Measurements from ENCODE around the gene CFAP90. TPM values are rescaled to one million over a fixed set of nuclear protein-coding genes. Genes with fewer than 3 reads are reported as not detected.

CFAP90 gene
- total and polyA plus RNA-seq, 2 of the 8 experiments (the other 6 are each of a cell fraction or from before 2014, with no cell fraction given): 0.39 to 0.92 TPM

GRCh38 chr5:7852542-7852941 lies 1.6 kb upstream of the CFAP90 start:
- Histone ChIP-seq H2BK12ac (ENCODE audit: low read depth, low read length) (no peak overlapping the region), H4K5ac (ENCODE audit: insufficient read length, low read depth, low read length) (no peak overlapping the region), H2AK5ac (ENCODE audit: low read depth, low read length) (no peak overlapping the region), H3K23ac (ENCODE audit: insufficient read length) (no peak overlapping the region), H4K8ac (ENCODE audit: extremely low read depth, insufficient read depth, low read length) (no peak overlapping the region), H3K9ac (replicated peaks in 1 of 4; ENCODE audit: extremely low read depth in 1 of 4, low read depth in 3 of 4, low read length in 3 of 4) (no peak overlapping the region), H3K9me3 (ENCODE audit: insufficient read depth in 2 of 2, low read depth in 1 of 2, low read length in 1 of 2) (no peaks in the 10 kb centered on the region), H3K14ac (ENCODE audit: insufficient read length) (no peak overlapping the region), H3K56ac (replicated peaks; ENCODE audit: insufficient read length, low read depth, low read length) (no peak overlapping the region), H3K36me3 (ENCODE audit: control insufficient read depth in 2 of 4, insufficient read depth in 4 of 4, low read length in 3 of 4) (no peaks in the 10 kb centered on the region), H3K4ac (replicated peaks; ENCODE audit: insufficient read length, low read depth, low read length) (no peak overlapping the region), H3K79me2 (ENCODE audit: control insufficient read depth in 1 of 2, insufficient read depth in 2 of 2, low read length in 2 of 2) (no peaks in the 10 kb centered on the region), H2BK5ac (ENCODE audit: low read depth, low read length) (no peak overlapping the region), H2BK20ac (ENCODE audit: low read length) (no peak overlapping the region), H2BK15ac (ENCODE audit: low read length) (no peak overlapping the region), H3K4me1 (replicated peaks in 1 of 4; ENCODE audit: control insufficient read depth in 3 of 4, insufficient read depth in 4 of 4, low read length in 3 of 4) (peaks cover 0 to 8% (median 3%) of the 10 kb centered on the region in 4 experiments; a peak in 4 of 7 replicates), H3K4me3 (ENCODE audit: extremely low read depth in 1 of 4, insufficient read depth in 2 of 4, low read depth in 3 of 4, low read length in 4 of 4) (no peak overlapping the region), H3K27ac (ENCODE audit: low read depth, low read length) (no peak overlapping the region), H3K79me1 (ENCODE audit: low read depth, low read length) (no peaks in the 10 kb centered on the region), H3K27me3 (replicated peaks in 1 of 4; ENCODE audit: control insufficient read depth in 3 of 4, extremely low read depth in 1 of 4, insufficient read depth in 3 of 4, low read length in 3 of 4) (peaks cover 0 to 16% (median 9%) of the 10 kb centered on the region in 4 experiments; a peak in 4 of 7 replicates), H3K18ac (ENCODE audit: extremely low read depth, low read length) (no peak overlapping the region), H2AFZ (ENCODE audit: low read length) (no peak overlapping the region), H2BK120ac (replicated peaks; ENCODE audit: low read depth, low read length) (no peak overlapping the region), H3K4me2 (ENCODE audit: insufficient read depth in 1 of 2, low read depth in 2 of 2, low read length in 2 of 2) (no peak overlapping the region), H3K23me2 (ENCODE audit: low read depth, low read length) (peaks cover 9% of the 10 kb centered on the region), H4K20me1 (replicated peaks in 1 of 2; ENCODE audit: control insufficient read depth in 1 of 2, insufficient read depth in 2 of 2, low read length in 2 of 2) (no peaks in the 10 kb centered on the region), H4K91ac (replicated peaks; ENCODE audit: insufficient read length, low read length) (no peak overlapping the region)
- no peak for DNase-seq (ENCODE audit: low read depth in 1 of 2, low spot score in 2 of 2)
- WGBS, 2 experiments (ENCODE audit: extremely low coverage in 1 of 2, insufficient coverage in 1 of 2, insufficient read length in 1 of 2, insufficient replicate concordance in 2 of 2, low coverage in 1 of 2, low lambda C conversion rate in 2 of 2, missing lambda C conversion rate in 1 of 2): 90% methylated on average over 1 of the region's 1 CpG; no CpG with 5 or more reads in 1 of the 2 experiments
- TF ChIP-seq CREB1 (IDR thresholded peaks at IDR 0.05) (no peak), CTBP2 (IDR thresholded peaks at IDR 0.05; ENCODE audit: borderline replicate concordance, insufficient read depth, insufficient read length, low read length) (no peak), BRCA1 (IDR thresholded peaks at IDR 0.05; ENCODE audit: low read depth, low read length) (no peak), HDAC6 (IDR thresholded peaks at IDR 0.05; ENCODE audit: low read depth, low read length) (no peak), JUN (IDR thresholded peaks at IDR 0.05; ENCODE audit: low read depth, low read length) (no peak), YY1 (IDR thresholded peaks at IDR 0.05; ENCODE audit: low read depth, low read length) (no peak), E2F6 (IDR thresholded peaks at IDR 0.05) (no peak), SP1 (IDR thresholded peaks at IDR 0.05; ENCODE audit: low read depth, low read length) (no peak), KDM4A (IDR thresholded peaks at IDR 0.05; ENCODE audit: low read depth, low read length, severe bottlenecking) (no peak), SP4 (IDR thresholded peaks at IDR 0.05; ENCODE audit: low read length) (no peak), SIX5 (IDR thresholded peaks at IDR 0.05; ENCODE audit: low read depth, low read length) (no peak)
- FAIRE-seq: no peak
- ChIA-PET POLR2A (ENCODE audit: partially characterized antibody) (no interaction called here), CTCF (ENCODE audit: partially characterized antibody) (interaction anchor here (1.3 to 2.9 kb wide), 2 partner anchors 22 to 107 kb away, joined by 3 to 7 read pairs; no protein-coding TSS in a partner anchor)
